Measurements from ENCODE around the gene PAX5.
A peak's percentile ranks its signal among the peaks of the same experiment; 100 is the strongest.
"Not testable (repeated sequence)": the region's sequence is repeated elsewhere in the genome, so short reads cannot be mapped to it uniquely, and the experiment has no call there.

The PAX5 gene

GRCh38 chr9:36873247-36873875 lies 160.7 kb downstream of the PAX5 start:
- DNase-seq: peak; percentile 73

- no peak for DNase-seq
Measured at GRCh38 chr9:36872641-36873040, 161.4 kb downstream of the PAX5 start.

GRCh38 chr9:36871606-36872005 lies 162.5 kb downstream of the PAX5 start:
- DNase-seq: no peak

- DNase-seq: no peak
Measured at GRCh38 chr9:36870960-36871359, 163.1 kb downstream of the PAX5 start.

GRCh38 chr9:36869605-36870004 lies 164.5 kb downstream of the PAX5 start:
- not testable (repeated sequence) for DNase-seq

- no peak for DNase-seq
Measured at GRCh38 chr9:36868586-36869282, 165.3 kb downstream of the PAX5 start.

GRCh38 chr9:36867672-36868471 lies 166.2 kb downstream of the PAX5 start:
- DNase-seq: peak; percentile 84

GRCh38 chr9:36867241-36867640 lies 166.8 kb downstream of the PAX5 start:
- no peak for DNase-seq

GRCh38 chr9:36866840-36867239 lies 167.2 kb downstream of the PAX5 start:
- peak; percentile 60 for DNase-seq

GRCh38 chr9:36865731-36866635 lies 168.1 kb downstream of the PAX5 start:
- no peak for DNase-seq

- DNase-seq: peak; percentile 85
Measured at GRCh38 chr9:36864491-36865410, 169.3 kb downstream of the PAX5 start.

GRCh38 chr9:36862206-36863145 lies 171.6 kb downstream of the PAX5 start:
- DNase-seq: peak; percentile 79

- DNase-seq: no peak
Measured at GRCh38 chr9:36861528-36862205, 172.4 kb downstream of the PAX5 start.

GRCh38 chr9:36858805-36859375 lies 175.2 kb downstream of the PAX5 start:
- DNase-seq: no peak

GRCh38 chr9:36855448-36856315 lies 178.4 kb downstream of the PAX5 start:
- DNase-seq: no peak

- DNase-seq: no peak
Measured at GRCh38 chr9:36854751-36855150, 179.3 kb downstream of the PAX5 start.

GRCh38 chr9:36854034-36854433 lies 180.0 kb downstream of the PAX5 start:
- DNase-seq: no peak

GRCh38 chr9:36853233-36853632 lies 180.8 kb downstream of the PAX5 start:
- no peak for DNase-seq

Measured in retina (tissue), 1 donor.